SK-N-MC (cell line): ENCODE results near the gene SLC25A41.

Experiments used
- EZH2 ChIP-seq: fragments of 200-600 bp; sonication (generic); IDR thresholded peaks from one replicate; pipeline ENCODE4 v1.6.1; 2017; ENCODE audit warnings: antibody characterized with exemption
- POLR2AphosphoS5 ChIP-seq: IDR thresholded peaks from 2 replicates; pipeline ENCODE4 v1.6.1; 2012; ENCODE audit warnings: mild to moderate bottlenecking, low read depth, low read length, borderline replicate concordance

- TF ChIP-seq POLR2AphosphoS5 (no peak), EZH2 (no peak)
These were observed 47.4 kb upstream of the SLC25A41 start for GRCh38 chr19:6480848-6481415.
